ENCODE measurements around the gene SEPTIN8.

- TF ChIP-seq CTCF (conservative IDR thresholded peaks at IDR 0.05; ENCODE audit: low read length): no peak
- no peak for TF ChIP-seq EZH2phosphoT487 (IDR thresholded peaks at IDR 0.05; ENCODE audit: borderline replicate concordance, low read depth, low read length)
These were observed 5.5 kb downstream of the SEPTIN8 start for GRCh38 chr5:132771503-132771998.
